ENCODE results near the gene PTPRM.

Gene PTPRM

GRCh38 chr18:7624697-7625096 lies 57.6 kb downstream of the PTPRM start:
- no peaks in the 10 kb centered on the region for H3F3A ChIP-seq (ENCODE audit: insufficient read depth, low read length)
- no peak overlapping the region for H3K4me3 ChIP-seq (ENCODE audit: low read length)
- H3K4me1 ChIP-seq (ENCODE audit: low read length): no peaks in the 10 kb centered on the region
- H3K79me2 ChIP-seq (ENCODE audit: low read length): no peaks in the 10 kb centered on the region
- H3K27ac ChIP-seq (ENCODE audit: low read length): no peak overlapping the region
- no peaks in the 10 kb centered on the region for H3K27me3 ChIP-seq (replicated peaks; ENCODE audit: insufficient read depth, low read length)
- H4K20me1 ChIP-seq (ENCODE audit: insufficient read depth, low read length): no peaks in the 10 kb centered on the region
- H3K9me2 ChIP-seq (replicated peaks; ENCODE audit: insufficient read depth, low read length): no peaks in the 10 kb centered on the region
- no peaks in the 10 kb centered on the region for H3K36me3 ChIP-seq (replicated peaks; ENCODE audit: insufficient read depth, low read length)
- H3K4me2 ChIP-seq (ENCODE audit: low read depth, low read length): no peak overlapping the region
- TF ChIP-seq EZH2 (optimal IDR thresholded peaks at IDR 0.05; ENCODE audit: low read depth, low read length): no peak
- TF ChIP-seq, protein P1, sequence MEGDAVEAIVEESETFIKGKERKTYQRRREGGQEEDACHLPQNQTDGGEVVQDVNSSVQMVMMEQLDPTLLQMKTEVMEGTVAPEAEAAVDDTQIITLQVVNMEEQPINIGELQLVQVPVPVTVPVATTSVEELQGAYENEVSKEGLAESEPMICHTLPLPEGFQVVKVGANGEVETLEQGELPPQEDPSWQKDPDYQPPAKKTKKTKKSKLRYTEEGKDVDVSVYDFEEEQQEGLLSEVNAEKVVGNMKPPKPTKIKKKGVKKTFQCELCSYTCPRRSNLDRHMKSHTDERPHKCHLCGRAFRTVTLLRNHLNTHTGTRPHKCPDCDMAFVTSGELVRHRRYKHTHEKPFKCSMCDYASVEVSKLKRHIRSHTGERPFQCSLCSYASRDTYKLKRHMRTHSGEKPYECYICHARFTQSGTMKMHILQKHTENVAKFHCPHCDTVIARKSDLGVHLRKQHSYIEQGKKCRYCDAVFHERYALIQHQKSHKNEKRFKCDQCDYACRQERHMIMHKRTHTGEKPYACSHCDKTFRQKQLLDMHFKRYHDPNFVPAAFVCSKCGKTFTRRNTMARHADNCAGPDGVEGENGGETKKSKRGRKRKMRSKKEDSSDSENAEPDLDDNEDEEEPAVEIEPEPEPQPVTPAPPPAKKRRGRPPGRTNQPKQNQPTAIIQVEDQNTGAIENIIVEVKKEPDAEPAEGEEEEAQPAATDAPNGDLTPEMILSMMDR (IDR thresholded peaks at IDR 0.05; ENCODE audit: low read length): no peak
- no peak for TF ChIP-seq EZH2phosphoT487 (IDR thresholded peaks at IDR 0.05; ENCODE audit: low read length)
- no peaks in the 10 kb centered on the region for H3K9me3 ChIP-seq (replicated peaks; ENCODE audit: insufficient read depth, low read length)
- no peak overlapping the region for H3K9ac ChIP-seq (ENCODE audit: low read length)
- DNase-seq: no peak
- no peak overlapping the region for H2AFZ ChIP-seq (ENCODE audit: low read length)

GRCh38 chr18:7626175-7626921 lies 59.2 kb downstream of the PTPRM start:
- Histone ChIP-seq H3K4me1 (ENCODE audit: low read length) (no peaks in the 10 kb centered on the region), H3K27me3 (replicated peaks; ENCODE audit: insufficient read depth, low read length) (no peaks in the 10 kb centered on the region), H3K9me3 (replicated peaks; ENCODE audit: insufficient read depth, low read length) (no peaks in the 10 kb centered on the region), H3K27ac (ENCODE audit: low read length) (no peak overlapping the region), H3K9ac (ENCODE audit: low read length) (no peak overlapping the region), H2AFZ (ENCODE audit: low read length) (no peak overlapping the region), H3K79me2 (ENCODE audit: low read length) (no peaks in the 10 kb centered on the region), H3K4me2 (ENCODE audit: low read depth, low read length) (no peak overlapping the region), H3F3A (ENCODE audit: insufficient read depth, low read length) (no peaks in the 10 kb centered on the region), H3K9me2 (replicated peaks; ENCODE audit: insufficient read depth, low read length) (no peaks in the 10 kb centered on the region), H3K36me3 (replicated peaks; ENCODE audit: insufficient read depth, low read length) (no peaks in the 10 kb centered on the region), H4K20me1 (ENCODE audit: insufficient read depth, low read length) (no peaks in the 10 kb centered on the region), H3K4me3 (ENCODE audit: low read length) (no peak overlapping the region)
- no peak for DNase-seq
- TF ChIP-seq EZH2phosphoT487 (IDR thresholded peaks at IDR 0.05; ENCODE audit: low read length) (no peak), EZH2 (optimal IDR thresholded peaks at IDR 0.05; ENCODE audit: low read depth, low read length) (no peak)
- TF ChIP-seq, protein P1 (IDR thresholded peaks at IDR 0.05; ENCODE audit: low read length): no peak

DNA sequence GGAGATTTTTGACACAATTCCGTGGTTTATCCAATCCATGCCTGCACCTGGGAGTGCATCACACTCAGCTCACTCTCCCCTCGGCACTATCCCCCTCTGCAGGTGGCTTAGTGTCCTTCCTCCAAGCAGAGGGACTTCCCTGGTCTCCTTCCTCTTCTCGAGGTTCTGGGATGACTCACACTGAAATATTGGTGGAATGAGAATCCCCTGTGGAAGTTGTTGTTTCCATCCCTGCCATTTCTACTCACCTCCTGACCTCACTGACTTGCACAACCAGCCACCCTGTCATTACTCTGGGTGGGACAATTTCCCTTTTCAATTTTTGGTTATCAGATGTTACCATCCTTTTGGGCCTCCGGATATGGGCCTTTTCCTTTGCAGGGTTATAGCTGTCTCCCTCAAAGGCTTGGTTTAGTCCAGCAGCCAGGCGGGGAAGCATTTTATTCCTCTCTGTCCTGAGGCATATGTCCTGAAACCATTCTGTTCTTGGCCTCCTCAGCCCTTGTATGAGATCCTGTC lies 59.9 kb downstream of the PTPRM start:
- Histone ChIP-seq H3K4me2 (ENCODE audit: low read depth, low read length) (no peak overlapping the region), H3K9me2 (replicated peaks; ENCODE audit: insufficient read depth, low read length) (no peaks in the 10 kb centered on the region), H3K36me3 (replicated peaks; ENCODE audit: insufficient read depth, low read length) (no peaks in the 10 kb centered on the region), H3K4me1 (ENCODE audit: low read length) (no peaks in the 10 kb centered on the region), H2AFZ (ENCODE audit: low read length) (no peak overlapping the region), H3F3A (ENCODE audit: insufficient read depth, low read length) (no peaks in the 10 kb centered on the region), H3K9me3 (replicated peaks; ENCODE audit: insufficient read depth, low read length) (no peaks in the 10 kb centered on the region), H3K27ac (ENCODE audit: low read length) (no peak overlapping the region), H4K20me1 (ENCODE audit: insufficient read depth, low read length) (no peaks in the 10 kb centered on the region), H3K4me3 (ENCODE audit: low read length) (no peak overlapping the region), H3K27me3 (replicated peaks; ENCODE audit: insufficient read depth, low read length) (no peaks in the 10 kb centered on the region), H3K9ac (ENCODE audit: low read length) (no peak overlapping the region), H3K79me2 (ENCODE audit: low read length) (no peaks in the 10 kb centered on the region)
- no peak for DNase-seq
- no peak for TF ChIP-seq EZH2phosphoT487 (IDR thresholded peaks at IDR 0.05; ENCODE audit: low read length)
- TF ChIP-seq, protein P1 (IDR thresholded peaks at IDR 0.05; ENCODE audit: low read length): no peak
